Endothelial cell of umbilical vein (primary cell): ENCODE data around the gene SERGEF. TPM values are rescaled to one million over a fixed set of nuclear protein-coding genes. Genes with fewer than 3 reads are reported as not detected.

ENCODE experiments used
- BruUV-seq: library from RNA; stranded (reverse); fragments of 400-500 nt; replicated peaks from 2 replicates; lab custom pipeline; 2021; lab: Mats Ljungman, UMichigan
- CTCF ChIA-PET: fragments of 300-600, 350-600 bp; sonication (Branson Sonifier 250); formaldehyde crosslinking; loops from one replicate; lab custom pipeline; 2021; ENCODE audit warnings: antibody characterized with exemption, inconsistent platforms; lab: Charles Lee
- POLR2A ChIA-PET: fragments of 300-600, 350-600 bp; sonication (Branson Sonifier 250); formaldehyde crosslinking; loops from one replicate; lab custom pipeline; 2021; ENCODE audit warnings: antibody characterized with exemption, inconsistent platforms; lab: Charles Lee
- DNase-seq: peaks from one replicate; pipeline ENCODE4 v3.0.0-alpha.2; 2011; ENCODE audit warnings: low read depth, low spot score
- FAIRE-seq: peaks from 2 replicates; lab custom pipeline; 2011; peaks lifted over from hg19 to GRCh38; lab: Jason Lieb, UNC
- H2AFZ ChIP-seq: 2 replicates; pipeline ENCODE4 v1.6.0; 2012; ENCODE audit warnings: low read depth, low read length, control low read depth, inconsistent platforms
- H3K27ac ChIP-seq: 2 replicates; pipeline ENCODE4 v1.5.1; 2011; ENCODE audit warnings: low read depth, mild to moderate bottlenecking, control low read depth, low read length, moderate library complexity; ENCODE audit not compliant: insufficient read depth
- H3K27me3 ChIP-seq, 2 experiments: 2 replicates each; pipeline versions ENCODE4 v1.6.0 to v1.6.1; 2011; ENCODE audit warnings: low read length in 2 of 2, mixed read lengths in 1 of 2; ENCODE audit not compliant: control insufficient read depth in 2 of 2, insufficient read depth in 2 of 2
- H3K36me3 ChIP-seq, 2 experiments: 2 replicates in 1 of 2; 3 replicates in 1 of 2; pipeline ENCODE4 v1.5.1; 2011; ENCODE audit warnings: low read length in 2 of 2, mild to moderate bottlenecking in 1 of 2, moderate library complexity in 1 of 2; ENCODE audit not compliant: control insufficient read depth in 2 of 2, insufficient read depth in 2 of 2; ENCODE audit errors: extremely low read depth in 1 of 2
- H3K4me1 ChIP-seq: 3 replicates; pipeline ENCODE4 v1.5.1; 2011; ENCODE audit warnings: mild to moderate bottlenecking, low read length; ENCODE audit not compliant: control insufficient read depth, insufficient read depth; ENCODE audit errors: extremely low read depth
- H3K4me2 ChIP-seq: 2 replicates; pipeline ENCODE4 v1.6.1; 2011; ENCODE audit warnings: low read length, control low read depth, mixed read lengths; ENCODE audit not compliant: insufficient read depth
- H3K4me3 ChIP-seq, 3 experiments: fragments of 200-600 bp in 1 of 3; sonication (generic), shearing (Covaris generic) in 1 of 3; replicated peaks in 1 of 3; 2 replicates each; pipeline ENCODE4 v1.5.1; 2011 to 2016; ENCODE audit warnings: control low read depth in 3 of 3, low read length in 3 of 3, mild to moderate bottlenecking in 2 of 3, inconsistent platforms in 1 of 3, low read depth in 1 of 3, moderate library complexity in 1 of 3; ENCODE audit not compliant: insufficient read depth in 1 of 3
- H3K79me2 ChIP-seq: 2 replicates; pipeline ENCODE4 v1.6.0; 2012; ENCODE audit warnings: low read length, inconsistent platforms; ENCODE audit not compliant: control insufficient read depth, insufficient read depth
- H3K9ac ChIP-seq: replicated peaks from 2 replicates; pipeline ENCODE3; 2011; ENCODE audit warnings: low read length, control low read depth; ENCODE audit not compliant: insufficient read depth; ENCODE audit errors: extremely low read depth
- H3K9me1 ChIP-seq: replicated peaks from 3 replicates; pipeline ENCODE4 v1.6.0; 2011; ENCODE audit warnings: mild to moderate bottlenecking, low read length; ENCODE audit not compliant: control insufficient read depth, insufficient read depth; ENCODE audit errors: extremely low read depth
- H3K9me3 ChIP-seq: replicated peaks from 2 replicates; pipeline ENCODE4 v1.5.1; 2012; ENCODE audit warnings: low read length, inconsistent platforms; ENCODE audit not compliant: control insufficient read depth, insufficient read depth
- H4K20me1 ChIP-seq: replicated peaks from 2 replicates; pipeline ENCODE3; 2011; ENCODE audit warnings: mild to moderate bottlenecking, low read length; ENCODE audit not compliant: control insufficient read depth, insufficient read depth; ENCODE audit errors: extremely low read depth
- EZH2 ChIP-seq: IDR thresholded peaks from 2 replicates; pipeline ENCODE4 v1.6.1; 2012; ENCODE audit warnings: borderline replicate concordance, low read depth, mild to moderate bottlenecking, moderate library complexity, low read length, inconsistent platforms; ENCODE audit not compliant: severe bottlenecking
- FOS ChIP-seq: IDR thresholded peaks from 2 replicates; pipeline ENCODE4 v1.6.1; 2011; ENCODE audit warnings: mild to moderate bottlenecking, low read length, moderate library complexity, borderline replicate concordance; ENCODE audit not compliant: insufficient read depth
- GATA2 ChIP-seq: IDR thresholded peaks from 2 replicates; pipeline ENCODE4 v1.7.0; 2011; ENCODE audit warnings: low read depth, mild to moderate bottlenecking, moderate library complexity, mixed read lengths, low read length; ENCODE audit not compliant: insufficient read length, insufficient read depth
- JUN ChIP-seq: IDR thresholded peaks from 2 replicates; pipeline ENCODE4 v1.6.1; 2011; ENCODE audit warnings: borderline replicate concordance, low read depth; ENCODE audit not compliant: insufficient read length, insufficient read depth
- MYC ChIP-seq: IDR thresholded peaks from one replicate; pipeline ENCODE4 v1.6.1; 2011; ENCODE audit warnings: mild to moderate bottlenecking, low read depth, low read length
- POLR2A ChIP-seq: IDR thresholded peaks from 2 replicates; pipeline ENCODE4 v1.6.1; 2012; ENCODE audit warnings: low read depth, mild to moderate bottlenecking, control low read depth, low read length
- POLR2AphosphoS5 ChIP-seq: IDR thresholded peaks from 2 replicates; pipeline ENCODE4 v1.6.1; 2012; ENCODE audit warnings: low read depth, mild to moderate bottlenecking, control low read depth, low read length, moderate library complexity; ENCODE audit not compliant: insufficient read depth
- dilution Hi-C: fragments of 300-500 bp; cut with MboI; formaldehyde crosslinking; loops from one replicate; pipeline ENCODE4 v1.15.0; 2019; ENCODE audit warnings: low sequenced_read_pairs; ENCODE audit not compliant: extremely low pct_ligation_motif_present
- intact Hi-C: fragments of 100-400 bp; cut with micrococcal nuclease; formaldehyde crosslinking; loops from one replicate; pipeline ENCODE4 v1.10.0; 2022
- polyA plus RNA-seq, 4 experiments: library from polyadenylated mRNA; depleted of rRNA in 3 of 4; stranded (reverse) in 3 of 4; unstranded in 1 of 4; fragments of >200 nt; gene quantifications; 2 replicates each; pipeline versions ENCODE4 v1.2.1 to v1.2.3, GENCODE V29; 2011 to 2012; ENCODE audit warnings: missing spikeins in 1 of 4
- total RNA-seq: library from RNA; stranded (reverse); gene quantifications from 2 replicates; pipeline ENCODE4 v1.2.3, GENCODE V29; 2021
- TF ChIP-seq, protein P1 (sequence below), 2 donors: IDR thresholded peaks; 1 replicate in 1 of 2; 2 replicates in 1 of 2; pipeline ENCODE4 v1.5.1; 2011; ENCODE audit warnings: low read length in 2 of 2, mild to moderate bottlenecking in 2 of 2, moderate library complexity in 2 of 2, control low read depth in 1 of 2, inconsistent platforms in 1 of 2, low read depth in 1 of 2; ENCODE audit not compliant: insufficient read depth in 1 of 2; ENCODE audit errors: extremely low read depth in 1 of 2
- TF ChIP-seq, protein P2 (sequence below): IDR thresholded peaks from 2 replicates; pipeline ENCODE4 v1.6.1; 2011; ENCODE audit not compliant: insufficient read depth, insufficient read length

Gene SERGEF
- total and polyA plus RNA-seq, 2 donors (not counting 3 experiments of a cell fraction or from before 2014, with no cell fraction given): 8.7 to 16.7 TPM

DNA sequence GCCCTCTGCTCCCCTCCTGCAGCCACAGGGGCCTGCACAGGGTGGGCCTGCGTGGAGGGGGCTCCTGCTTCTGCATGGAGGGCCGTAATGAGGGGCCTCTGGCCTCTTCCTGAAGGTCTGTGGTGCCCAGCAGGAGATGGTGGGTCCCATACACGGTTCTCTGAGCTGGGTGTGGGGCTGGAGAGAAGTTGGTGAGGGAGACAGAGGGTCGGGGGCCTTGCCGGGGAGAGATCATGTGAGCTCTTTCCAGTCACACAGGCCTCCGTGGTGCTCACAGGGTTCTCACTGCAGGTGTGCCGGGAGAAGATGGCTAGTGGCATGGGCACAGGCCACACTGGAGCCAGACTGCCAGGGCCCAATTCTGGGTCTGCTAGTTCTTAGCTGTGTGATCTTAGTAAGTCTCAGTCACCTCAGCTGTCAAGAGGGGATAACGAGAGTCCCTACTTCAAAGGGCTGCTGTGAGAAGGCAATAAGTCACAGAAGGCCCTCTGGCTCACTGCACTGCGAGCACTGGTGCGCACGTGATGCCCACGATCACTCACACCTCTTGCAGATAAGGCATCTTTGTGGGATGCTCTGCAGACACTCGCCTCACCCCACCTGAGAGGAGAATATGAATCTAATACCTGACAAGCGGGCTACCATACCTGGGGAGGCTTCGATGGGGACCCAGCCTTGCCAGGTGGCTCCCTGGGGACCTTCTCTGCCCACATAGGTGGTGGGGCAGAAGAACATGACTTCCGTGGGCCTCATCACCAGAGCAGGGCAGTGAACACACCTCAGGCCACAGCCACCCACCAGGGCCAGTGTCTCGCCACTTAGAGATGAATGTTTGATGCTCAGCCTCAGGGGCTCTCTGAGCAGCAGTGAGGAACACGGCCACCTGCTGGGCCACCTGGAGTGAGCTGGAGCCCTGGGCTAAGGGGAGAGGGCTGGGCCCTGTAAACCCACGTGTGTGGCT is 263.8 kb downstream of the SERGEF start:
- POLR2A ChIA-PET: no interaction called here
- Histone ChIP-seq H3K4me1 (no peaks in the 10 kb centered on the region), H3K36me3 (no peaks in the 10 kb centered on the region), H3K9ac (no peak overlapping the region), H3K27me3 (no peaks in the 10 kb centered on the region), H3K27ac (no peak overlapping the region), H4K20me1 (no peaks in the 10 kb centered on the region), H3K4me3 (no peak overlapping the region), H2AFZ (no peak overlapping the region), H3K4me2 (no peak overlapping the region), H3K9me1 (no peaks in the 10 kb centered on the region), H3K79me2 (no peaks in the 10 kb centered on the region), H3K9me3 (no peaks in the 10 kb centered on the region)
- FAIRE-seq (no peak), DNase-seq (no peak)
- CTCF ChIA-PET: no interaction called here
- dilution Hi-C loops (no loop called here), intact Hi-C loops (no loop called here)
- BruUV-seq: no TSS peak
- TF ChIP-seq GATA2 (no peak), EZH2 (no peak)

DNA sequence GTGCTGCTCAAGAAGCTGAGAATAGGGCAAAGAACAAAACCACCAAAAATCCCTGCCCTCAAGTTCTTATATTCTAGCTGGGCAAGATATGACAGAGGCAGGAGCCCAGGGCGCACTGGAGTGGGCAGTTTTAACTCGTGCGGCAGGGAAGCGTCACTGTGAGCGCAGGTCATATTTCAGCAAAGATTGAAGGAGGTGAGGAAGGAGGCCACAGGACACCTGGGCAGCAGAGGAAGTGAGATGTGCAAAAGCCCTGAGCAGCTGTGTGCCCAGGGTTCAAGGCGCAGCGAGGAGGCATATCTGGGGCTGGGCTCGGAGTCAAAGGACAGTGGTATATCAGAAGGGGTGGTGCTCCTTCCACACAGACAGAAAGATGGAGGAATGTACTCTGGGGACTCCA is 264.8 kb downstream of the SERGEF start:
- CTCF ChIA-PET: interaction anchor here (1.5 to 2.3 kb wide), 3 partner anchors 13 to 19 kb away, joined by 3 to 6 read pairs (median 5); no protein-coding TSS in a partner anchor
- Histone ChIP-seq H3K4me3 (no peak overlapping the region), H3K4me1 (no peaks in the 10 kb centered on the region)

More for the DNA sequence above, 264.8 kb downstream of the SERGEF start:
- H3K4me2 ChIP-seq: no peak overlapping the region
- no peak overlapping the region for H3K27ac ChIP-seq
- no peak overlapping the region for H2AFZ ChIP-seq
- intact Hi-C loops (no loop called here), dilution Hi-C loops (no loop called here)
- FAIRE-seq (no peak), DNase-seq (no peak)
- H3K9me1 ChIP-seq: no peaks in the 10 kb centered on the region
- no peaks in the 10 kb centered on the region for H3K27me3 ChIP-seq
- POLR2A ChIA-PET: no interaction called here
- no peaks in the 10 kb centered on the region for H3K36me3 ChIP-seq
- no peaks in the 10 kb centered on the region for H3K79me2 ChIP-seq
- no peaks in the 10 kb centered on the region for H3K9me3 ChIP-seq
- H3K9ac ChIP-seq: no peak overlapping the region
- H4K20me1 ChIP-seq: no peaks in the 10 kb centered on the region
- TF ChIP-seq POLR2A: no peak
- TF ChIP-seq, protein P1, sequence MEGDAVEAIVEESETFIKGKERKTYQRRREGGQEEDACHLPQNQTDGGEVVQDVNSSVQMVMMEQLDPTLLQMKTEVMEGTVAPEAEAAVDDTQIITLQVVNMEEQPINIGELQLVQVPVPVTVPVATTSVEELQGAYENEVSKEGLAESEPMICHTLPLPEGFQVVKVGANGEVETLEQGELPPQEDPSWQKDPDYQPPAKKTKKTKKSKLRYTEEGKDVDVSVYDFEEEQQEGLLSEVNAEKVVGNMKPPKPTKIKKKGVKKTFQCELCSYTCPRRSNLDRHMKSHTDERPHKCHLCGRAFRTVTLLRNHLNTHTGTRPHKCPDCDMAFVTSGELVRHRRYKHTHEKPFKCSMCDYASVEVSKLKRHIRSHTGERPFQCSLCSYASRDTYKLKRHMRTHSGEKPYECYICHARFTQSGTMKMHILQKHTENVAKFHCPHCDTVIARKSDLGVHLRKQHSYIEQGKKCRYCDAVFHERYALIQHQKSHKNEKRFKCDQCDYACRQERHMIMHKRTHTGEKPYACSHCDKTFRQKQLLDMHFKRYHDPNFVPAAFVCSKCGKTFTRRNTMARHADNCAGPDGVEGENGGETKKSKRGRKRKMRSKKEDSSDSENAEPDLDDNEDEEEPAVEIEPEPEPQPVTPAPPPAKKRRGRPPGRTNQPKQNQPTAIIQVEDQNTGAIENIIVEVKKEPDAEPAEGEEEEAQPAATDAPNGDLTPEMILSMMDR (IDR thresholded peaks at IDR 0.05; ENCODE audit: extremely low read depth in 1 of 2, insufficient read depth in 1 of 2, low read depth in 1 of 2, low read length in 2 of 2): no peak
- no peak for TF ChIP-seq FOS
- no peak for TF ChIP-seq GATA2
- TF ChIP-seq POLR2AphosphoS5: no peak
- TF ChIP-seq JUN: no peak
- TF ChIP-seq MYC: no peak
- no peak for TF ChIP-seq EZH2
- TF ChIP-seq, protein P2, sequence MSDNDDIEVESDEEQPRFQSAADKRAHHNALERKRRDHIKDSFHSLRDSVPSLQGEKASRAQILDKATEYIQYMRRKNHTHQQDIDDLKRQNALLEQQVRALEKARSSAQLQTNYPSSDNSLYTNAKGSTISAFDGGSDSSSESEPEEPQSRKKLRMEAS: no peak
- BruUV-seq: no TSS peak
